ENCODE results near the gene MTA3. TPM values are rescaled to one million over a fixed set of nuclear protein-coding genes. Genes with fewer than 3 reads are reported as not detected.

Gene MTA3
- 10 to 100 TPM; 18.7 to 21.2 TPM for total RNA-seq

DNA sequence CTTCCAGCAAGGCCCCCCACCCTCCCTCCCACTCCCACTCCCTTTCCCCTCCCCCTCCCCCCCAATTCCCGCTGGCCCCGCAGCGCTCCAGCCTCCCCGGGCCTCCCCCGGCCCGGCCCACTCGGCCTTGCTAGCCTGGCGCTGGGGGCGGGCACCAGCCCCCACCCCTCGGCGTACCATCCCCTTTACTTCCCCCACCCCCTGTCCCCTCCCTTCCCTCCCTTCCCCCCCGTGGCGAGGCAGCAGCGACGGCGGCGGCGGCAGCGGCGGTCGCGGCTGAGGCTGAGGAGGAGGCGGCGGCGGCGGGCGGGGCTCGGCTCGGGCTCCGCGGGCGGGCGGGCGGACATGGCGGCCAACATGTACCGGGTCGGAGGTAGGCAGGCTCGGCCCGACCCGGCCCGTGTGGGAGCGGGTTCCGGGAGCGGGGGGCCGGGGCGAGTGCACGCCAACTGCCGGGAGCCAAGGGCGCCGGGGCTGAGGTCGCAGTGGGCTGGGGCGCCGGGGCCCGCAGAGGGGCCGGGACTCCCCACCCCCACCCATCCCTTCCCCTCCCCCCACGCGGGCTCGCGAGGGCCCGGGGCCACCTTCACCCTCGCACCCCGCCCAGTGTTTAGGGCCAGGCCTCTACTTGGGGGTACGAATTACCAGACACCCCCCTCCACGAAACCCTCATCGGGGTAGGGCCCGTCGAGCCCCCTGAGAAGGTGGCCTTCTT is at the start of gene MTA3:
MTA3 (plus strand) TSS at position 232 of the 715 bp plus-strand sequence; CDS start at position 346, 114 bp downstream.
- DNase-seq (ENCODE audit: low spot score), result peak; percentile 72
- H3K36me3 Mint-ChIP-seq, result no peaks in the 10 kb centered on the region
- H3K27me3 Mint-ChIP-seq, result no peaks in the 10 kb centered on the region
- H3K4me1 Mint-ChIP-seq (ENCODE audit: low read depth in 2 of 2), result peaks cover 16 to 17% of the 10 kb centered on the region in 2 donors
- H3K4me3 Mint-ChIP-seq, result peak within 1 kb of the TSS; percentile 83
- H3K27ac Mint-ChIP-seq, result peak within 1 kb of the TSS; percentile 74 to 96
- peak; percentile 87 to 89 for ATAC-seq
- no peaks in the 10 kb centered on the region for H3K9me3 Mint-ChIP-seq

DNA sequence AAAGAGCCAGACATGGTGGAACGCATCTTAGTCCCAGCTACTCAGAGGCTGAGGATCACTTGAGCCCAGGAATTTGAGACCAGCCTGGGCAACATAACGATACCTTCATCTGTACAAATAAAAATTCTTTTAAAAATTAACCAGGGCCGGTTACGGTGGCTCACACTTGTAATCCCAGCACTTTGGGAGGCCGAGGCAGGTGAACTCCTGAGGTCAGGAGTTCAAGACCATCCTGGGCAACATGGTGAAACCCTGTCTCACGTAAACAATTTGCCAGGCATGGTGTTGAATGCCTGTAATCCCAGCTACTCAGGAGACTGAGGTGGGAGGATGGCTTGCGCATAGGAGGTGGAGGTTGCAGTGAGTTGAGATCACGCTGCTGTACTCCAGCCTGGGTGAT is 48.8 kb upstream of the MTA3 start:
- no peak overlapping the region for H3K27ac Mint-ChIP-seq
- no peaks in the 10 kb centered on the region for H3K4me1 Mint-ChIP-seq (ENCODE audit: low read depth in 2 of 2)
- no peaks in the 10 kb centered on the region for H3K9me3 Mint-ChIP-seq
- DNase-seq (ENCODE audit: low spot score) (no peak), ATAC-seq (no peak)
- no peak overlapping the region for H3K4me3 Mint-ChIP-seq
- H3K27me3 Mint-ChIP-seq, result peaks cover 0 to 2% of the 10 kb centered on the region in 2 donors
- no peaks in the 10 kb centered on the region for H3K36me3 Mint-ChIP-seq

- ATAC-seq (no peak), DNase-seq (ENCODE audit: low spot score) (no peak)
- Mint-ChIP-seq H3K4me3 (no peak overlapping the region), H3K9me3 (no peaks in the 10 kb centered on the region), H3K27ac (no peak overlapping the region), H3K27me3 (peaks cover 6 to 7% of the 10 kb centered on the region in 2 donors), H3K4me1 (ENCODE audit: low read depth in 2 of 2) (no peaks in the 10 kb centered on the region), H3K36me3 (no peaks in the 10 kb centered on the region)
Measured at GRCh38 chr2:42522035-42522434, 46.4 kb upstream of the MTA3 start.

GRCh38 chr2:42523341-42523740 is 45.1 kb upstream of the MTA3 start:
- Mint-ChIP-seq H3K4me1 (ENCODE audit: low read depth in 2 of 2) (no peaks in the 10 kb centered on the region), H3K36me3 (no peaks in the 10 kb centered on the region), H3K4me3 (no peak overlapping the region), H3K27ac (no peak overlapping the region), H3K27me3 (peaks cover 6 to 7% of the 10 kb centered on the region in 2 donors), H3K9me3 (no peaks in the 10 kb centered on the region)
- DNase-seq (ENCODE audit: low spot score) (no peak), ATAC-seq (no peak)

- H3K36me3 Mint-ChIP-seq, result no peaks in the 10 kb centered on the region
- no peaks in the 10 kb centered on the region for H3K9me3 Mint-ChIP-seq
- H3K27me3 Mint-ChIP-seq, result no peaks in the 10 kb centered on the region
- ATAC-seq (no peak), DNase-seq (ENCODE audit: low spot score) (no peak)
- H3K4me3 Mint-ChIP-seq, result no peak overlapping the region
- H3K27ac Mint-ChIP-seq, result no peak overlapping the region
- H3K4me1 Mint-ChIP-seq (ENCODE audit: low read depth in 2 of 2), result no peaks in the 10 kb centered on the region
Measured at GRCh38 chr2:42532397-42532796, 36.0 kb upstream of the MTA3 start.

DNA sequence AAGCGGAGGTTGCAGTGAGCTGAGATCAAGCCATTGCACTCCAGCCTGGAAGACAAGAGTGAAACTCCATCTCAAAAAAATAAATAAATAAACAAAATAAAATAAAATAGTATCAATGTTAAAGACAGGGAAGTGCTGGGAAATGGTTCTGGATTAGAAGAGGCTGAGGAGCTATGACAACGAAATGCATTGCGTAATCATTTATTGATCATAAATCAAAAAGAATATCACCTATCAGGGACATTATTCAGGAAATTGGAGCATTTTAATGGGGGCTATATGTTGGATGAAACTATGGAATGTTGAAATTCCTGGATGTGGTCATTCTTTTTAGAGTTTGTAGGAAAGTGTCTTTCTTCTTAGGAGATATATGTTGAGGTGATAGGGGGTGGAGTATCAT is 30.9 kb upstream of the MTA3 start:
- Mint-ChIP-seq H3K4me1 (ENCODE audit: low read depth in 2 of 2) (no peaks in the 10 kb centered on the region), H3K27me3 (no peaks in the 10 kb centered on the region), H3K4me3 (no peak overlapping the region), H3K36me3 (no peaks in the 10 kb centered on the region), H3K27ac (no peak overlapping the region), H3K9me3 (no peaks in the 10 kb centered on the region)
- DNase-seq (ENCODE audit: low spot score) (no peak), ATAC-seq (no peak)

- Mint-ChIP-seq H3K27ac (no peak overlapping the region), H3K9me3 (no peaks in the 10 kb centered on the region), H3K27me3 (no peaks in the 10 kb centered on the region), H3K4me1 (ENCODE audit: low read depth in 2 of 2) (no peaks in the 10 kb centered on the region), H3K4me3 (no peak overlapping the region), H3K36me3 (no peaks in the 10 kb centered on the region)
- ATAC-seq (no peak), DNase-seq (ENCODE audit: low spot score) (no peak)
Measured at GRCh38 chr2:42542871-42543270, 25.6 kb upstream of the MTA3 start.

DNA sequence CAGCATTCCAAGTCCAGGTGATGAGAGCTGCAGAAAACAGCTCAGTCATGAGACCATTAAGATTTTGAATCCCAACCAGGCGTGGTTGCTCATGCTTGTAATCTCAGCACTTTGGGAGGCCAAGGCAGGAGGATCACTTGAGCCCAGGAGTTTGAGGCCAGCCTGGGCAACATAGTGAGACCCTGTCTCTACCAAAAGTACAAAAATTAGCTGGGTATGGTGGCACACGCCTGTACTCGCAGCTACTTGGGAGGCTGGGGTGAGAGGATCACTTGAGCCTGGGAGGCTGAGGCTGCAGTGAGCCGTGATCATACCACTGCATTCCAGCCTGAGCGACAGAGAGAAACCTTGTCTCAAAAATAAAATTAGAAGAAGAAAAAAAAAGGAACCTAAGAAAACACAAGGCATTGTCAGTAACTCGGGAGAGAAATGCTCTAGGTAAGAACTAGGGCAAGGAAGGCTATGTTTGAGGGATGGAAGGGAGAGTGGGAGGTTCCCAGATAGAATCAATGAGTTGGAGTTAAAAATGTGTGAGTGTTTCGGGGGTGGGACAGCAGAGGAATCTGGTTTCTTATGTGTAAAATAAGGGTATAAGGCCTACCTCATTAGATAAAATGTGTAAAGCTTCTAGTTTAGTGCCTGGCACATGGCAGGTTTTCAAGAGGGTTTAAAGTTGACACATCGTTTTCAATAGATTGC is 23.3 kb upstream of the MTA3 start:
- Mint-ChIP-seq H3K4me1 (ENCODE audit: low read depth in 2 of 2) (no peaks in the 10 kb centered on the region), H3K4me3 (no peak overlapping the region), H3K27ac (no peak overlapping the region), H3K27me3 (peaks cover 0 to 3% of the 10 kb centered on the region in 2 donors), H3K36me3 (no peaks in the 10 kb centered on the region), H3K9me3 (no peaks in the 10 kb centered on the region)
- DNase-seq (ENCODE audit: low spot score) (no peak), ATAC-seq (no peak)

GRCh38 chr2:42545841-42546390 is 22.5 kb upstream of the MTA3 start:
- Mint-ChIP-seq H3K36me3 (no peaks in the 10 kb centered on the region), H3K27ac (no peak overlapping the region), H3K4me1 (ENCODE audit: low read depth in 2 of 2) (no peaks in the 10 kb centered on the region), H3K4me3 (no peak overlapping the region), H3K27me3 (peaks cover 0 to 8% of the 10 kb centered on the region in 2 donors), H3K9me3 (no peaks in the 10 kb centered on the region)
- no peak for ATAC-seq
- no peak for DNase-seq (ENCODE audit: low spot score)

DNA sequence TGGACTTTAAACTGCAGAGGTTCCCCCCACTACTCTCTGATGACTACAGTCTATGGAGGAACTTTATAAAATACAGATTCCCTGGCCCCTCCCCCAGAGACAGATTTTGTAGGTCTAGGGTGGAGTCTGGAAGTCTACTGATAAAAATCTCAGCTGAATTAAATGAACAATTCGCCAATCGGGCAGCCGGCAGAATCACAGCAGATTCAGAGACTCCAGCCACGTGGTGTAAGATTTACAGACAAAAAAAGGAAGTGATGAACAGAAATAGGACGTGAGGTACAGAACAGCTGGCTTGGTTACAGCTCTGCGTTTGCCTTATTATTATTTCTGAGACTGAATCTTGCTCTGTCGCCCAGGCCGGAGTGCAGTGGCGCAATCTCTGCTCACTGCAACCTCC is 21.4 kb upstream of the MTA3 start:
- peaks cover 3 to 8% of the 10 kb centered on the region in 2 donors for H3K27me3 Mint-ChIP-seq
- no peaks in the 10 kb centered on the region for H3K4me1 Mint-ChIP-seq (ENCODE audit: low read depth in 2 of 2)
- ATAC-seq (no peak), DNase-seq (ENCODE audit: low spot score) (no peak)
- H3K4me3 Mint-ChIP-seq, result no peak overlapping the region
- H3K9me3 Mint-ChIP-seq, result no peaks in the 10 kb centered on the region
- H3K36me3 Mint-ChIP-seq, result no peaks in the 10 kb centered on the region
- no peak overlapping the region for H3K27ac Mint-ChIP-seq

DNA sequence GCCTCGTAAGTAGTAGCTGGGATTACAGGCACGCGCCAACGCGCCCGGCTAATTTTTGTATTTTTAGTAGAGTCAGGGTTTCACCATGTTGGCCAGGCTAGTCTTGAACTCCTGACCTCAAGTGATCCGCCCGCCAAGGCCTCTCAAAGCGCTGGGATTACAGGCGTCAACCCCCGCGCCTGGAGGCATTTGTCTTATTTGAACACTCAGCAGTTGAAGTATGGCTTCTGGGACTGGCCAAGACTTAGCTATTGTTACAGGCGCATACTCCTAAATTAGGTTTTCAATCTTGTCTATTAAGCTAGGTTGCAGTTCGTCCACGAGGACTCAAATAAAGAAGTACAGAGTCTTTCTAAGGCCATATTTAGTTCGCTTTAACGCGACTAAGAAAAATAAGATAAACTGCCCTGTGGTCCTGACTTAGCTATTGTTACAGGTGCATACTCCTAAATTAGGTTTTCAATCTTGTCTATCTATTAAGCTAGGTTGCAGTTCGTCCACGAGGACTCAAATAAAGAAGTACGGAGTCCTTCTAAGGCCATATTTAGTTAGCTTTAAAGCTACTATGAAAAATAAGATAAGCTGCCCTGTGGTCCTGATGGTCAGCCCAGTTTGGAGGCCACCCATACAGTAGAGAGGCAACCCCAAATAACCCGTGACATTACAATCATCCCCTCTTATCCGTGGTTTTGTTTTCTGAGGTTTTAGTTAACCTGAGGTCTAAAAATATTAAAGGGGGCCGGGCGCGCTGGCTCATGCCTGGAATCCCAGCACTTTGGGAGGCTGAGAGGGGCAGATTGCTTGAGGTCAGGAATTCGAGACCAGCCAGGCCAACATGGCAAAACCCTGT is 20.8 kb upstream of the MTA3 start:
- Mint-ChIP-seq H3K27me3 (peaks cover 3 to 8% of the 10 kb centered on the region in 2 donors), H3K36me3 (no peaks in the 10 kb centered on the region), H3K9me3 (no peaks in the 10 kb centered on the region), H3K4me1 (ENCODE audit: low read depth in 2 of 2) (no peaks in the 10 kb centered on the region), H3K27ac (no peak overlapping the region), H3K4me3 (no peak overlapping the region)
- ATAC-seq, result no peak
- no peak for DNase-seq (ENCODE audit: low spot score)

DNA sequence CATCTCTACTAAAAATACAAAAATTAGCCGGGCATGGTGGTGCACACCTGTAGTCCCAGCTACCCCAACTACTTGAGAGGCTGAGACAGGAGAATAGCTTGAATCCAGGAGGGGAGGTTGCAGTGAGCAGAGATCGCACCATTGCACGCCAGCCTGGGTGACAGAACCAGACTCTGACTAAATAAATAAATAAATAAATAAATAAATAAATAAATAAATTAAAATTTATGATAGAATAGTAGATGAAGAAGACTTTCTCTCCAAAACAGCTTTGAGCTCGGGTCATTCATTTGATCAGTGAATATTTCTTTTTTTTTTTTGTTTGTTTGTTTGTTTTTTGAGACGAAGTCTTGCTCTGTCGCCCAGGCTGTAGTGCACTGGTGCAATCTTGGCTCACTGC is 17.6 kb upstream of the MTA3 start:
- ATAC-seq (no peak), DNase-seq (ENCODE audit: low spot score) (no peak)
- Mint-ChIP-seq H3K27ac (no peak overlapping the region), H3K36me3 (no peaks in the 10 kb centered on the region), H3K27me3 (peaks cover 5 to 8% of the 10 kb centered on the region in 2 donors), H3K4me1 (ENCODE audit: low read depth in 2 of 2) (no peaks in the 10 kb centered on the region), H3K4me3 (no peak overlapping the region), H3K9me3 (no peaks in the 10 kb centered on the region)

DNA sequence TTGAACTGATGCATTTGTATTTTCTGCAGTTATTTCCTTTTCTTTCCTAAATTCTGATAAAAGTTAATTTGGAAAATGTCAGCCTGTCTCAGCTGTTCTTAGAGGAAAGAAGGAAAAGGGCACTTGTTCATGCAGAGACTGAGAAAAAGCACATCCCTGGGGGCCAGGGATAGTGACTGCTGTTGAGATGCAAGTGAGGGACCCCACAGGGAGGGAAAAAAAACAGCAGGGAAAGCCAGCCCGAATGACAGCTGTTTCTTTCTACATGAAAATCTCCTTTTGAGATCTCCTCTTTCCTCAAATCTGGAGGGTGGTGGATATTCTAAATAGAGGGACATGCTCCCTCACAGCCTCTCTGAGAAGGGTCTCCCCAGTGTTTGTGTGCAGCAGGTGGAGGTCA is 14.0 kb upstream of the MTA3 start:
- H3K27me3 Mint-ChIP-seq, result peaks cover 5 to 8% of the 10 kb centered on the region in 2 donors
- ATAC-seq, result no peak
- H3K9me3 Mint-ChIP-seq, result no peaks in the 10 kb centered on the region
- no peak overlapping the region for H3K27ac Mint-ChIP-seq
- DNase-seq (ENCODE audit: low spot score), result no peak
- no peaks in the 10 kb centered on the region for H3K36me3 Mint-ChIP-seq
- H3K4me1 Mint-ChIP-seq (ENCODE audit: low read depth in 2 of 2), result no peaks in the 10 kb centered on the region
- no peak overlapping the region for H3K4me3 Mint-ChIP-seq

Measured in natural killer cell treated with Interleukin-12 subunit alpha and Interleukin-12 subunit beta and Interleukin-15 and Interleukin-18, amount 100 ng/mL, for 72 hours (primary cell).